H1 (cell line): Measurements from ENCODE around the gene TSPAN16. TPM values are rescaled to one million over a fixed set of nuclear protein-coding genes. Genes with fewer than 3 reads are reported as not detected.

ENCODE experiments used
- HDAC2 ChIP-seq, 2 experiments: fragments of 300-600 bp in 1 of 2; sonication (generic) in 1 of 2; IDR thresholded peaks; 2 replicates each; pipeline ENCODE4 v1.6.1; 2011 to 2012; ENCODE audit warnings: low read depth in 2 of 2, low read length in 2 of 2, mild to moderate bottlenecking in 2 of 2, moderate library complexity in 2 of 2, borderline replicate concordance in 1 of 2, inconsistent platforms in 1 of 2
- HDAC6 ChIP-seq: IDR thresholded peaks from one replicate; pipeline ENCODE4 v1.7.1; 2012; ENCODE audit warnings: low read depth, mild to moderate bottlenecking, inconsistent platforms, low read length, moderate library complexity
- SP4 ChIP-seq: IDR thresholded peaks from 2 replicates; pipeline ENCODE4 v1.6.1; 2012; ENCODE audit warnings: low read length, inconsistent platforms
- polyA plus RNA-seq, 7 experiments: library from polyadenylated mRNA; depleted of rRNA in 3 of 7; stranded (reverse) in 5 of 7; unstranded in 2 of 7; fragments of >200 nt in 5 of 7; fragments of 200-250 nt in 2 of 7; gene quantifications; 1 replicate in 5 of 7; 2 replicates in 1 of 7; 4 replicates in 1 of 7; pipeline versions ENCODE4 v1.2.1 to v1.2.3, GENCODE V29; 2011 to 2013; ENCODE audit warnings: missing spikeins in 2 of 7, mixed read lengths in 2 of 7
- total RNA-seq: library from RNA; stranded (reverse); fragmentation: NEBNext Ultra II Directional; extraction: Animal tissue kit (Norgen Biotek cat#: 25700); gene quantifications from 2 replicates; pipeline ENCODE4 v1.2.1, GENCODE V29; 2021

Gene TSPAN16
- total and polyA plus RNA-seq, 2 of the 8 experiments (the other 6 are each of a cell fraction or from before 2014, with no cell fraction given), result not detected

DNA sequence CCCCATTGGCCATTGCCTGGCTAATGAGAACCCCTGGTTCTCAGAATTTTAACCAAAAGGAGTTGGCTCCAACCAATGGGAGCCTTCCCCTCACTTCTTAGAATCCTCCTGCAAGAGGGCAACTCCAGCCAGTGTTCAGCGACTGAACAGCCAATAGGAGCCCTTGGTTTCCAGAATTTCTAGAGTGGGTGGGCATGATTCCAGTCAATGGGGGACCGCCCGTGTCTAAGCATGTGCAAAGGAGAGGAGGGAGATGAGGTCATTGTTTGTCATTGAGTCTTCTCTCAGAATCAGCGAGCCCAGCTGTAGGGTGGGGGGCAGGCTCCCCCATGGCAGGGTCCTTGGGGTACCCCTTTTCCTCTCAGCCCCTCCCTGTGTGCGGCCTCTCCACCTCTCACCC lies 69.0 kb downstream of the TSPAN16 start (continued):
- TF ChIP-seq HDAC2 (IDR thresholded peaks at IDR 0.05; ENCODE audit: borderline replicate concordance in 1 of 2, low read depth in 2 of 2, low read length in 2 of 2), result no peak
- TF ChIP-seq SP4, result no peak
- no peak for TF ChIP-seq HDAC6

Other genes starting within 250 kb of the TSPAN16 start
- 118 and 119 TPM in 2 replicates for gene LDLR, start 206.7 kb upstream of the TSPAN16 start, total RNA-seq
- gene LDLR, start 206.7 kb upstream of the TSPAN16 start, polyA plus RNA-seq (2011; rRNA removed), result 70.1 and 85.9 TPM in 2 replicates
- gene SPC24, start 140.4 kb upstream of the TSPAN16 start, total RNA-seq, result 42.4 and 49.9 TPM in 2 replicates
- gene SPC24, start 140.4 kb upstream of the TSPAN16 start, polyA plus RNA-seq (2011; rRNA removed), result 17.7 and 18.0 TPM in 2 replicates
- 42.3 and 47.9 TPM in 2 replicates for gene KANK2, start 98.6 kb upstream of the TSPAN16 start, total RNA-seq
- gene KANK2, start 98.6 kb upstream of the TSPAN16 start, polyA plus RNA-seq (2011; rRNA removed), result 25.2 and 47.7 TPM in 2 replicates
- gene ANGPTL8, start 56.5 kb upstream of the TSPAN16 start, total RNA-seq, result not detected in 2 replicates
- gene ANGPTL8, start 56.5 kb upstream of the TSPAN16 start, polyA plus RNA-seq (2011; rRNA removed), result not detected in 2 replicates
- 44.1 and 54.7 TPM in 2 replicates for gene DOCK6, start 33.6 kb upstream of the TSPAN16 start, total RNA-seq
- 25.5 and 48.4 TPM in 2 replicates for gene DOCK6, start 33.6 kb upstream of the TSPAN16 start, polyA plus RNA-seq (2011; rRNA removed)
- gene RAB3D, start 43.5 kb downstream of the TSPAN16 start, total RNA-seq, result 23.8 and 24.4 TPM in 2 replicates
- gene RAB3D, start 43.5 kb downstream of the TSPAN16 start, polyA plus RNA-seq (2011; rRNA removed), result 17.8 and 23.3 TPM in 2 replicates
- 73.5 and 78.2 TPM in 2 replicates for gene TMEM205, start 50.1 kb downstream of the TSPAN16 start, total RNA-seq
- 423 and 441 TPM in 2 replicates for gene TMEM205, start 50.1 kb downstream of the TSPAN16 start, polyA plus RNA-seq (2011; rRNA removed)
- gene CCDC159, start 50.4 kb downstream of the TSPAN16 start, total RNA-seq, result 4.0 and 5.5 TPM in 2 replicates
- 5.4 and 7.1 TPM in 2 replicates for gene CCDC159, start 50.4 kb downstream of the TSPAN16 start, polyA plus RNA-seq (2011; rRNA removed)
- gene PLPPR2, start 59.3 kb downstream of the TSPAN16 start, total RNA-seq, result 9.5 and 11.7 TPM in 2 replicates
- 7.2 and 14.9 TPM in 2 replicates for gene PLPPR2, start 59.3 kb downstream of the TSPAN16 start, polyA plus RNA-seq (2011; rRNA removed)
- 3.1 and 3.2 TPM in 2 replicates for gene SWSAP1, start 78.5 kb downstream of the TSPAN16 start, total RNA-seq
- gene SWSAP1, start 78.5 kb downstream of the TSPAN16 start, polyA plus RNA-seq (2011; rRNA removed), result 5.1 and 5.2 TPM in 2 replicates
- 13.1 and 13.9 TPM in 2 replicates for gene EPOR, start 88.2 kb downstream of the TSPAN16 start, total RNA-seq
- gene EPOR, start 88.2 kb downstream of the TSPAN16 start, polyA plus RNA-seq (2011; rRNA removed), result 23.4 and 32.3 TPM in 2 replicates
- 40.9 and 47.8 TPM in 2 replicates for gene RGL3, start 123.2 kb downstream of the TSPAN16 start, total RNA-seq
- gene RGL3, start 123.2 kb downstream of the TSPAN16 start, polyA plus RNA-seq (2011; rRNA removed), result 36.9 and 78.7 TPM in 2 replicates
- gene ODAD3, start 139.0 kb downstream of the TSPAN16 start, total RNA-seq, result 1.6 and 2.2 TPM in 2 replicates
- 2.1 and 4.4 TPM in 2 replicates for gene ODAD3, start 139.0 kb downstream of the TSPAN16 start, polyA plus RNA-seq (2011; rRNA removed)
- gene PRKCSH, start 139.5 kb downstream of the TSPAN16 start, total RNA-seq, result 337 and 341 TPM in 2 replicates
- 97.2 and 267 TPM in 2 replicates for gene PRKCSH, start 139.5 kb downstream of the TSPAN16 start, polyA plus RNA-seq (2011; rRNA removed)
- 1.0 and 2.0 TPM in 2 replicates for gene ELAVL3, start 184.9 kb downstream of the TSPAN16 start, total RNA-seq
- gene ELAVL3, start 184.9 kb downstream of the TSPAN16 start, polyA plus RNA-seq (2011; rRNA removed), result 0.80 and 1.2 TPM in 2 replicates
- 7.9 and 9.5 TPM in 2 replicates for gene ZNF653, start 209.7 kb downstream of the TSPAN16 start, total RNA-seq
- gene ZNF653, start 209.7 kb downstream of the TSPAN16 start, polyA plus RNA-seq (2011; rRNA removed), result 7.0 and 13.0 TPM in 2 replicates
- 53.5 and 55.7 TPM in 2 replicates for gene ECSIT, start 233.0 kb downstream of the TSPAN16 start, total RNA-seq
- 74.1 and 118 TPM in 2 replicates for gene ECSIT, start 233.0 kb downstream of the TSPAN16 start, polyA plus RNA-seq (2011; rRNA removed)
- 29.8 and 32.4 TPM in 2 replicates for gene CNN1, start 242.7 kb downstream of the TSPAN16 start, total RNA-seq
- gene CNN1, start 242.7 kb downstream of the TSPAN16 start, polyA plus RNA-seq (2011; rRNA removed), result 50.8 and 62.8 TPM in 2 replicates